ENCODE results near the gene HHATL.

Gene HHATL

DNA sequence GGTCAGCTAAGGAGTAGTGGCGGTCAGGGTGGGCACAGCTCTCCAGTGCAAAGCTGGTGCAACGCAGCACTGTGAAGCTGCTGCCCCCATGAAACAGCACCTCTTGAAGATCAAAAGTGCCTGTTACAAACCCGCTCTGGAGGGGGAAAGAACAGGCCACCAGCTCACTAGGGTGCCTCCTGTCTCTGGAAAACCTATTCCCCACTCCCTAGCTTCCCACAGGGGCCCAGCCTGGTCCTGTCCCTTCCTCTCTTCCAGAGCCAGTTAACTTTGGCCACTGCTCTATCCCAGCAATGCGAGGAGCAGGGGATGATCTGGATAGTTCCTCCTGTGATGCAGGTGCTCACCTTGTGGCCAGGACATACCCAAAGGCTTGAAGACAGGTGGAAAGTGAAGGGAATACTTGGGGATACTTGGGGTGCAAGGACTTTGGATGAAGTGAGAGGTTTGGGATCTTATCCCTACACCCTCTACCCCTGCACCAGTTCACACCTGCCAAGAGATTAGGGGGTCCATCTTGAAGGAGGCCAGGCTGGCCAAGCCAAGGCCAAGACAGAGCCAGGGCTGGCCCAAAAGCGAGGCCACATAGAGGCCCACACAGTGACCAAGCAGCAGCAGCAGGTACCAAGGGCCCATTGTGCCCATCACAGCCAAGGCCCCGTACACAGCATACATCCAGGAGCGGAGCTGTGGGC lies 4.2 kb downstream of the HHATL start:
- DNase-seq (ENCODE audit: low read depth), result no peak

- DNase-seq (ENCODE audit: low read depth), result no peak
These were observed 5.1 kb downstream of the HHATL start for GRCh38 chr3:42697289-42698051.

DNA sequence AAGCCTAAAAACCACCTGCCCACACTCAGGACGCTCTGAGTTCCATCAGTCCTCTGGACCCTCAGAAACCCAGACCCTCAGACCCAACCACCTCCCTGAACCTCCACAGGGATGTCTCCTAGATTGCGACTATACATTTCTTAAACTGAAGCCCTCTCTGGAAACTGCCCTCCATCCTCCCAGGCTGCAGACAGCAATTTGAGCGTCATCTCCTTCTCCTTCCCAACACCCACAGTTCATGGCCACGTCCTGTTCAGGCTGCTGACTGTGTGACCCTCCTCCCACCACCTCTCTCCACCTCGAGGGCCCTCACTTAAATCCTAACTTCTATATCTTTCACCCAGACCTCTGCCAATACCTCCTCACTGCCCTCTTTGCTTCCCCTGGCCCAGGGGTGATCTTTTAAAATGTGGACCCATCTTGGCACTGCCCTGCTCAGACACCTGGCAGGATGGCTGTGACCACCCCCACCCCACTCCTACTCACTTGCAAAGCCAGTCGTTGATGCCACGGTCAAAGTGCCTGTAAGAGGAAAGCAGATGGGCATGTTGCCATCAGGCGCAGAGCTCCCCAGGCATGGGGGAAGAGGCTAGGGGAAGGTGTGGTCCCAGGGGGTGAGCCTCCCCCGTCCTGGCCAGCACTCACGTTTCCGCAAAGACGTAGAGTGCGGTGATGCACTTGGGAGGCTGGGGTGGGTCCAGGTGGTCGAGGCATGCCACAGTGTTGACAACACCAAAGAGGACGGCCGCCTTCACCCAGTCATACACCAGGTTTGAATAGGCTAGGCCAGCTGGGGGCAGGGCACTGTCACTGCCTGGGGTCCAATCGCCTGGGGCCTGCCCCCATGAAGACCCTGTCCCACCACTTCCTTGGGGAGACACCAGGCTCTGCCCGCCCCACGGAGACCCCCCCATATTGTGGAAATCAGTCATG lies 6.0 kb downstream of the HHATL start:
- DNase-seq (ENCODE audit: low read depth), result no peak

DNA sequence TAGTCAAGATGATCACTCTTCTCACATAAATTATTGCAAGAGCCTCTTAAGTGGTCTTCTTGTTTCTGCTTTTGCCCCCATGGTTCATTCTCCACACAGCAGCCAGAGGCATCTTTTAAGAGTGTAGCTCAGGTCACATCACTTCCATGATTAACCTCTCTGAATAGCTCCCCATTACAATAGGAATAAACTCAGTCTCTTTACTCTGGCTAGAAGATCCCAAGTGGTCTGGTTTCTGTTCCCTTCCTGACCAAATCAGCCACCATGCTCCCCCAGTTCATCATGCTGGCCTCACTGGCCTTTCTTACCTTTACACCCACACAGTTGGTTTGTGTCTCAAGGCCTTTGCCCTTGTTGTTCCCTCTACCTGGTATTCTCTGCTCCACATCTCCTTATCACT lies 8.2 kb downstream of the HHATL start:
- DNase-seq (ENCODE audit: low read depth), result no peak

GRCh38 chr3:42693530-42693930 lies 9.1 kb downstream of the HHATL start:
- no peak for DNase-seq (ENCODE audit: low read depth)

DNA sequence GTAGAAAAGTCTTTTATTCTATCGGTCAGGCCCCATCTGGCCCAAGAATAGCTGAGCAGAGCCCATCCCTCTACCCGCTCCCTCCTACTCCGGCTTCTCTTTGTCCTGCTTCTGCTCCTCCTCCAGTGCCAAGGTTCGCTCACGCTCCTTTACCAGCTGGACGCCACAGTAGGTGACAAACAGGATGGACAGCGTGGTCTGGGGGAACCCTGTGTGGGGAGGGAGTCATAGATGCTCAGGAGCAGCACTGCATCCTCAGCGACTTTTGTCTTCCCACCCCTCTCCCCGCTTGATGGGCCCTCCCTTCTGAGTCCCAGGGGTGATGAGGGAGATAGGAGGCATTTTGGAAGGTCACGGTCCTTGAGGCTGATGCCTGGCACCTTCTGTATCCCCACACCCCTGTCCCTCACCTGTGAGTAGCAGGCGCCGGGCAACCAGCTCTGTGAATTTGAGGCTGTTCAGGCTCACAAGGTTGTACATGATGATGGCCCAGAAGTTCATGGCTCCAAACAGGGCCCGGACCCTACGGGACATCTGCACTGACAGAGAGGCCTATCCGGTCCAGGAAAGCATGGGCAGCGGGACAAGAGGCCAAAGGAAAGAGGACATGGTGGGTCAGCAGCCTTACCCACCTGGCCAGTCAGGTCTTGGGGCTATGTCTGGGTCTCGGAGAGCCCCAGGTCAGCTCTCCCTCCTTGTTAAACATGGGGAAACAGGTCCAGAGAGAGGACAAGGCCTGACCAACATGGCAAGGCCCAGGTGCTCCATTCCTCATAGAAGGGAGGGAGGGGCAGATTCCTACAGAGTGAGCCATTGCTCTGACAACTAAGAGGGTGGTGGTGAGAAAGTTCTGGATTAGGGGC lies 9.7 kb downstream of the HHATL start:
- DNase-seq (ENCODE audit: low read depth), result no peak

GRCh38 chr3:42691816-42692666 lies 10.6 kb downstream of the HHATL start:
- no peak for DNase-seq (ENCODE audit: low read depth)

DNA sequence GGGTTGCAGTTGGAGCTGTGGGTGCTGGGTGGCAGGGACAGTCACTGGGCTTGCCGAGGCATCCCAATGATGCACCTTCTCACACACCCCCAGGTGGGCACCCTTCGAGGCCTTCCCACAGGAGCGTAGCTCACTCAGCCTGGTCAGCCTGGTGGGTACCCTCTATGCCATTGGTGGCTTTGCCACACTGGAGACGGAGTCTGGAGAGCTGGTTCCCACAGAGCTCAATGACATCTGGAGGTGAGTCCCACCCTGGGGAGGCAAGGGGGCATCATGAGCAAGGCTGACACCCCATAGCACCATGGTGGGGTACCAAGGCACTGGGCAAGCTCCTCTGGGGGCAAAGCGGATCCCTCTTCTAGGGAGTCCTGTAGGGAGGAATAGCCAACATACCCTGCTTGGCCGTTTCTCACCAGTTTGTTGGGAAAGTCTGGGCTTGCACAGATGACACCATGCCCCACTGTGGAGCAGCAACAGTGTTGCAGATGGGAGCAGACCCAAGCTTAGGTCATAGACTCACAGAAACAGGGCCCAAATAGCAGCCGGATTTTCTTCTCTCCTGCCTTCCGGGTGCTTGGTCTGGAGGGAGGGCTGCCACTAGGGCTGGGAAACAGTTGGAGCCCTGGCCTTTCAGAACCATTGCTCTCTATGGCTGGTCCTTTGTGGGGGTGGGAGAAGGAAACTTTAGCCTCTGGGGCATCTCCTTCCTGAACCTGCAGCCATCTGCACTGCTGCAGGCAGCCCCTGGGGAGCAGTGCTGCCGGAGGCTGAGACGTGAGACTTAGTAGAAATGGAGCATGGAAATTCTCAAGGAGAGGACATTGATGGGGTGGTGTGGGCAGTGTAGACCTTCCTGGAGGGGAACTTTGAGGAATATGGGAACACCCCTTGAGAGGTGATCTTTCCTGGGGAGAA lies 11.6 kb downstream of the HHATL start:
- no peak for DNase-seq (ENCODE audit: low read depth)

- no peak for DNase-seq (ENCODE audit: low read depth)
These were observed 12.4 kb downstream of the HHATL start for GRCh38 chr3:42690191-42690590.

DNA sequence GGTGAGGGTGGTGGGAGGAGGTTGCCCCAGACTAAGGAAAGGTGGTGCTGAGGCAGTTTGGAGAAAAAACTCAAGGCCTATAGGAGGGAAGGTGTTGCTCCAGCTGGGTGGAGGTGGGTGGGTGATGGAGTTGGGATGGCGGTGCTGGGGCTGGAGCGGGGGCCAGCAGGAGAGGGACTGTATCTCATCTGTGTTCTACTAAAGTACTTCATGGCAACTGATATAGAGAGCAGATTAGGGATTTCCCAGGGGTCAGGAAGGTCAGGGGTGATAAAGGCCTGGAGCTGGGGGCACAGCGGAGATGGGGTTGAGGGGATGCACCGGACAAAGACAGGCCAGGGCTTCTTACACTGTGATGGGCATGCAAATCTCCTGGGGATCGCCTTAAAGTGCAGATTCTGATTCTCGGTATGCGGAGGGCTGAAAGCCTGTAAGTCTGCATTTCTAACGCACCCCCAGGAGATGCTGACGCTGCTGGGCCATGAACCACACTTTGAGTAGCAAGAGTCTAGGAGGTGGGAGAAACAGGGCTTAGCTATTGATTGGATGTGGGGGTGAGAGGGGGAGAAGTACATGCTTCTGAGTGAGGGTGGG lies 13.1 kb downstream of the HHATL start:
- DNase-seq (ENCODE audit: low read depth), result no peak

DNA sequence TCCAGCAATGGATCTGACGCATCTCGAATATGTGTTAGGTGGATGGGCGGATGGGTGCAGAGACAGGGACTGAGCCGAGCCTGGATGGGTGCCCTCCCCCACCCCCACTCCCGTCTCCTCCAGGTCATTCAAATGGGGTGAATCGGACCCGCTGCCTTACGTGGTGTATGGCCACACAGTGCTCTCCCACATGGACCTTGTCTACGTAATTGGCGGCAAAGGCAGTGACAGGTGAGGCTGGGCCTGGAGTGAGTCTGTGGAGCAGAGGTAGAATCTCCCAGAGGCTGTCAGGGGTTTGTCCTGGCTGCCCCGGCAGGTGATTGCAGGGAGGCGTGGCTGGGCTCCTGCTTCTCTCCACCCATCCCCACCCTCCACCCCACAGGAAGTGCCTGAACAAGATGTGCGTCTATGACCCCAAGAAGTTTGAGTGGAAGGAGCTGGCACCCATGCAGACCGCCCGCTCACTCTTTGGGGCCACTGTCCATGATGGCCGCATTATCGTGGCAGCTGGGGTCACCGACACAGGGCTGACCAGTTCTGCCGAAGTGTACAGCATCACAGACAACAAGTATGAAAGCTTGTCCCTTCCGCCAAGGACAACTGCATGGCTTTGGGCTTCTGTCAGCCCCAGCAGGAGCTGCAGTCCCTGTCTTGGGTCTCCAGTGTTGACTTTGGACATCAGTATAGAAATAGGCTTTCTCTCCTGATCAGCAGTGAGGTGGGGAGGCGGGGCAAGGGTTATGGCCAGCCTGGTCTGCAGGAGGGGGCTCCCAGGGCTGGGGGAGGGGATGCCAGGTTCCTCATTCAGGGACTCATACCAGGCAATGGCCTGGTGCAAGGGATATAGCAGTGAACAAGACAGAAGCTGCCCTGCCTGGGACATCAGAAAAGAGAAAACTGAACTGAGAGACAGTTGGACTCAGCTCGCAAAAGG lies 13.8 kb downstream of the HHATL start:
- DNase-seq (ENCODE audit: low read depth), result no peak

DNA sequence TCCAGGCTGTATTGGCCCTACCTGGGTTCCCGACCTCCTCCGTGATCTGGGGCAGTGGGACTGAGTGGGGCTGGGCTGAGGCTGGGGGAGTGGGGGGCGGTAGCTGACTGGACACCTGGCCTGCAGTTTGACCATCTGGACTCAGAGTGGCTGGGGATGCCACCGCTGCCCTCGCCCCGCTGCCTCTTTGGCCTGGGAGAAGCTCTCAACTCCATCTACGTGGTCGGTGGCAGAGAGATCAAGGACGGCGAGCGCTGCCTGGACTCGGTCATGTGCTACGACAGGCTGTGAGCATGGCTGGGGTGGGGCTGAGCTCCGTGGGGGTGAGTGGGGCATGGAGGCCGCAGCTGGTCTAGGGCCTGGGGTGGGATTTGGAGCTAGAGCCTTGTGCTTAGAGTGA lies 14.6 kb downstream of the HHATL start:
- DNase-seq (ENCODE audit: low read depth), result no peak

- no peak for DNase-seq (ENCODE audit: low read depth)
These were observed 15.6 kb downstream of the HHATL start for GRCh38 chr3:42686832-42687650.

- no peak for DNase-seq (ENCODE audit: low read depth)
These were observed 16.4 kb downstream of the HHATL start for GRCh38 chr3:42685891-42686820.

DNA sequence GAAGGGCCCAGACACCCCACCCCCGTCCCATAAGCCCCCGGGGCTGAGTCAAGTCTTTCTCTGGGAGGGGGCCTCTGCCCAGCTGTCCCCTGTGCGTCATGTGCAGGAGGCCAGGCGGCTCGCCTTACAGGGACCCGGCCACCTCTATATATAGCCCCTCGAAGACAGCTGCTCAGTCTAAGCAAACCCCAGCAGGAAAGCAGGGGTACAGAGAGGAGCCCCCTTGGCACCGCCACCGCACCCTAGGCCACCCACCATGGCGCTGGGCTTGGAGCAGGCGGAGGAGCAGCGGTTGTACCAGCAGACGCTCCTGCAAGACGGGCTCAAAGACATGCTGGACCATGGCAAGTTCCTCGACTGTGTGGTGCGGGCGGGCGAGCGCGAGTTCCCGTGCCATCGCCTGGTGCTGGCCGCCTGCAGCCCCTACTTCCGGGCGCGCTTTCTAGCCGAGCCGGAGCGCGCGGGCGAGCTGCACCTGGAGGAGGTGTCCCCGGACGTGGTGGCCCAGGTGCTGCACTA lies 17.2 kb downstream of the HHATL start, which contains the start of gene KLHL40:
TSS of gene KLHL40 (plus strand) at position 175 of the 519 bp plus-strand sequence. CDS start at position 257, 82 bp downstream.
- DNase-seq (ENCODE audit: low read depth), result no peak

Measured in stimulated activated CD8-positive, alpha-beta memory T cell treated with anti-CD3 and anti-CD28 coated beads, Interleukin-7, amount 100 ng/mL, for 24 hours (primary cell).